Uterus (tissue), 2 donors: ENCODE data around the gene XYLT1.

Experiments
- POLR2A ChIP-seq, 2 donors: fragments of 450-650 bp; IDR thresholded peaks; one replicate each; pipeline ENCODE4 v1.6.1; 2016; ENCODE audit warnings: antibody characterized with exemption in 2 of 2, mild to moderate bottlenecking in 1 of 2, moderate library complexity in 1 of 2
- TF ChIP-seq, protein P1 (sequence below), 4 experiments: fragments of 200-600 bp in 2 of 4; fragments of 450-650 bp in 2 of 4; sonication (generic) in 2 of 4; IDR thresholded peaks; one replicate each; pipeline ENCODE4 v1.5.1; 2016 to 2019; ENCODE audit warnings: antibody characterized with exemption in 4 of 4, mild to moderate bottlenecking in 2 of 4, moderate library complexity in 1 of 4

DNA sequence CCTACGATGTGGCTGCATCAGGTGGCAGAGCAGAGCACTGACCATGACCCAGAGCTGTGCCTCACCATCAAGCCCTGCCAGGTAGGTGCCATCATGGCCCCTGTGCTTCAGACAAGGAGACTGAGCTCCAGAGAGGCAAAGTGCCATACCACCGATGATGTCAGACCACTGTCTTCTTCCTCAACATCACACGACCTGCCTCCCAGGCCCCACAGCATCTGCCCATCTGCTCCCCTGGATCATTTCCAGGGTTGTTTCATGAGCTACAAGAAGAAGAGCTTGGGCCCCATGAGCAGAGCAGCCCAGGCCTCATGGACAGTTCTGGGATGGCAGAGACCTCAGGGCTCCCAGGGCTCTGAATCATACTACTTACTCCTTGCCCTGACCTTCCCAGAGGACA is 9.9 kb downstream of the XYLT1 start:
- TF ChIP-seq, protein P1, sequence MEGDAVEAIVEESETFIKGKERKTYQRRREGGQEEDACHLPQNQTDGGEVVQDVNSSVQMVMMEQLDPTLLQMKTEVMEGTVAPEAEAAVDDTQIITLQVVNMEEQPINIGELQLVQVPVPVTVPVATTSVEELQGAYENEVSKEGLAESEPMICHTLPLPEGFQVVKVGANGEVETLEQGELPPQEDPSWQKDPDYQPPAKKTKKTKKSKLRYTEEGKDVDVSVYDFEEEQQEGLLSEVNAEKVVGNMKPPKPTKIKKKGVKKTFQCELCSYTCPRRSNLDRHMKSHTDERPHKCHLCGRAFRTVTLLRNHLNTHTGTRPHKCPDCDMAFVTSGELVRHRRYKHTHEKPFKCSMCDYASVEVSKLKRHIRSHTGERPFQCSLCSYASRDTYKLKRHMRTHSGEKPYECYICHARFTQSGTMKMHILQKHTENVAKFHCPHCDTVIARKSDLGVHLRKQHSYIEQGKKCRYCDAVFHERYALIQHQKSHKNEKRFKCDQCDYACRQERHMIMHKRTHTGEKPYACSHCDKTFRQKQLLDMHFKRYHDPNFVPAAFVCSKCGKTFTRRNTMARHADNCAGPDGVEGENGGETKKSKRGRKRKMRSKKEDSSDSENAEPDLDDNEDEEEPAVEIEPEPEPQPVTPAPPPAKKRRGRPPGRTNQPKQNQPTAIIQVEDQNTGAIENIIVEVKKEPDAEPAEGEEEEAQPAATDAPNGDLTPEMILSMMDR (IDR thresholded peaks at IDR 0.05): no peak
- no peak for TF ChIP-seq POLR2A (IDR thresholded peaks at IDR 0.05)
